K562 (cell line): ENCODE measurements around the gene COA3. TPM values are rescaled to one million over a fixed set of nuclear protein-coding genes. Genes with fewer than 3 reads are reported as not detected.

ENCODE experiments used
- ATAC-seq: fragments of 200-7000 bp; cut with Tn5 transposase; 3 replicates; pipeline ENCODE4 v1.9.1; 2020; ENCODE audit warnings: moderate library complexity
- BruUV-seq: library from RNA; stranded (reverse); fragments of 400-500 nt; replicated peaks from 2 replicates; lab custom pipeline; 2021; lab: Mats Ljungman, UMichigan
- CTCF ChIA-PET: fragments of 300-600 bp; formaldehyde crosslinking; extraction: SDS; loops from one replicate; lab custom pipeline; 2021; ENCODE audit warnings: low intra/inter-chr PET ratio; lab: Yijun Ruan, JAX
- POLR2A ChIA-PET: fragments of 300-600, 350-650 bp; sonication (Branson Sonifier 250); formaldehyde crosslinking; extraction: SDS; loops from one replicate; lab custom pipeline; 2021; ENCODE audit warnings: antibody characterized with exemption, inconsistent platforms; lab: Yijun Ruan, JAX
- DNase-seq, 4 experiments: peaks; one replicate each; pipeline versions ENCODE4 v3.0.0 to v3.0.0-alpha.2; 2011 to 2018; ENCODE audit warnings: low spot score in 3 of 4, mixed read lengths in 3 of 4; ENCODE audit errors: extremely low read depth in 1 of 4
- FAIRE-seq: peaks from 2 replicates; lab custom pipeline; 2011; peaks lifted over from hg19 to GRCh38; lab: Jason Lieb, UNC
- H2AFZ ChIP-seq: 2 replicates; pipeline ENCODE4 v1.6.0; 2011; ENCODE audit warnings: low read depth, low read length, control low read depth, inconsistent platforms
- H3K27ac ChIP-seq: fragments of 200-600 bp; 3 replicates; pipeline ENCODE4 v1.8.0; 2011; ENCODE audit warnings: low read depth, mild to moderate bottlenecking, control low read depth, inconsistent platforms, low read length, moderate library complexity, mixed read lengths; ENCODE audit errors: extremely low read depth
- H3K27me3 ChIP-seq, 2 experiments: fragments of 300-600 bp in 1 of 2; 2 replicates in 1 of 2; 3 replicates in 1 of 2; pipeline versions ENCODE4 v1.6.0 to v1.8.0; 2011; ENCODE audit warnings: inconsistent platforms in 2 of 2, low read length in 2 of 2, mild to moderate bottlenecking in 1 of 2, mixed read lengths in 1 of 2, moderate library complexity in 1 of 2; ENCODE audit not compliant: control insufficient read depth in 2 of 2, insufficient read depth in 2 of 2
- H3K36me3 ChIP-seq: fragments of 300-600 bp; 3 replicates; pipeline ENCODE4 v1.8.0; 2011; ENCODE audit warnings: mild to moderate bottlenecking, low read length, inconsistent platforms; ENCODE audit not compliant: control insufficient read depth, insufficient read depth
- H3K4me1 ChIP-seq, 2 experiments: fragments of 200-600 bp in 1 of 2; replicated peaks in 1 of 2; 2 replicates in 1 of 2; 3 replicates in 1 of 2; pipeline versions ENCODE4 v1.5.1 to v1.8.0; 2011; ENCODE audit warnings: inconsistent platforms in 2 of 2, low read length in 2 of 2, mild to moderate bottlenecking in 1 of 2, mixed read lengths in 1 of 2, moderate library complexity in 1 of 2; ENCODE audit not compliant: control insufficient read depth in 2 of 2, insufficient read depth in 2 of 2
- H3K4me2 ChIP-seq: 2 replicates; pipeline ENCODE4 v1.6.1; 2011; ENCODE audit warnings: low read length, control low read depth, inconsistent platforms, mixed read lengths; ENCODE audit not compliant: insufficient read depth
- H3K4me3 ChIP-seq: fragments of 200-600 bp; sonication (generic), shearing (Covaris generic); 2 replicates; pipeline ENCODE4 v1.5.1; 2016; ENCODE audit warnings: control low read depth, inconsistent platforms
- H3K79me2 ChIP-seq: fragments of 200-600 bp; 3 replicates; pipeline ENCODE4 v1.8.0; 2011; ENCODE audit warnings: low read length, inconsistent platforms; ENCODE audit not compliant: control insufficient read depth, insufficient read depth
- H3K9ac ChIP-seq, 2 experiments: 2 replicates each; pipeline versions ENCODE4 v1.6.0 to v1.6.1; 2011; ENCODE audit warnings: low read depth in 2 of 2, low read length in 2 of 2, control low read depth in 1 of 2, inconsistent platforms in 1 of 2, mild to moderate bottlenecking in 1 of 2, mixed read lengths in 1 of 2; ENCODE audit not compliant: insufficient read depth in 1 of 2
- H3K9me1 ChIP-seq: one replicate; pipeline ENCODE4 v1.6.0; 2011; ENCODE audit warnings: inconsistent platforms, mild to moderate bottlenecking, low read length, moderate library complexity; ENCODE audit not compliant: control insufficient read depth, insufficient read depth
- H3K9me3 ChIP-seq: replicated peaks from 2 replicates; pipeline ENCODE4 v1.5.1; 2011; ENCODE audit warnings: low read depth, low read length, inconsistent platforms; ENCODE audit not compliant: control insufficient read depth, insufficient read depth
- H4K20me1 ChIP-seq: replicated peaks from 2 replicates; pipeline ENCODE4 v1.6.1; 2011; ENCODE audit warnings: low read length, inconsistent platforms, mixed read lengths; ENCODE audit not compliant: control insufficient read depth, insufficient read depth
- POLR2A ChIP-seq: fragments of 450-650 bp; conservative IDR thresholded peaks from 2 replicates; pipeline ENCODE4 v1.6.1; 2016
- TAF9B ChIP-seq: fragments of 450-650 bp; IDR thresholded peaks from 2 replicates; pipeline ENCODE4 v1.6.1; 2018; ENCODE audit warnings: mild to moderate bottlenecking; ENCODE audit not compliant: partially characterized antibody
- TEAD4 ChIP-seq, 2 experiments: sonication (generic) in 1 of 2; formaldehyde crosslinking in 1 of 2; IDR thresholded peaks; 2 replicates each; pipeline versions ENCODE4 v1.6.1 to v1.8.0; 2012 to 2022; ENCODE audit warnings: borderline replicate concordance in 1 of 2, inconsistent platforms in 1 of 2, low read length in 1 of 2, mild to moderate bottlenecking in 1 of 2, missing genetic modification reagents in 1 of 2
- WGBS: fragments of 100-300 bp; shearing (Covaris generic); methylation state at CpG from one replicate; pipeline ENCODE4 v1.1.6; 2016; ENCODE audit warnings: low coverage, mixed read lengths; ENCODE audit not compliant: insufficient coverage; ENCODE audit errors: missing lambda C conversion rate; 5-methylcytosine and 5-hydroxymethylcytosine counted together
- in situ Hi-C: fragments of 300-500 bp; cut with MboI; formaldehyde crosslinking; loops from 4 replicates; pipeline ENCODE4 v1.15.0; 2018; ENCODE audit warnings: inconsistent platforms, mixed read lengths
- intact Hi-C: fragments of 100-400 bp; cut with micrococcal nuclease; formaldehyde crosslinking; loops from 2 replicates; pipeline ENCODE4 v1.14.2; 2022
- polyA plus RNA-seq, 8 experiments: library from polyadenylated mRNA; depleted of rRNA in 4 of 8; stranded (reverse) in 5 of 8; unstranded in 3 of 8; fragments of >200 nt; fragmentation: Nextera tagmentation in 2 of 8; fragmentation: Illumina TruSeq in 1 of 8; extraction: Ambion mirVana in 2 of 8; extraction: Trizol in 1 of 8; gene quantifications; 2 replicates each; pipeline versions ENCODE4 v1.2.1 to v1.2.3, GENCODE V29; 2011 to 2014; ENCODE audit warnings: inconsistent platforms in 1 of 8, missing spikeins in 1 of 8
- total RNA-seq, 7 experiments: library from RNA; depleted of rRNA in 6 of 7; stranded (reverse); fragments of >200 nt in 6 of 7; fragmentation: Illumina TruSeq in 2 of 7; extraction: Trizol in 2 of 7; gene quantifications; 2 replicates each; pipeline versions ENCODE4 v1.2.1 to v1.2.3, GENCODE V29; 2011 to 2021; ENCODE audit warnings: low replicate concordance in 1 of 7
- TF ChIP-seq, protein P1 (sequence below): fragments of 450-650 bp; formaldehyde crosslinking; conservative IDR thresholded peaks from 2 replicates; pipeline ENCODE4 v1.4.0; 2022; ENCODE audit warnings: mild to moderate bottlenecking, missing genetic modification characterization
- TF ChIP-seq, protein P2 (sequence below): fragments of 250-450 bp; sonication (Bioruptor Pico); IDR thresholded peaks from 2 replicates; pipeline ENCODE4 v1.5.0; 2021
- TF ChIP-seq, protein P3 (sequence below): sonication (generic); IDR thresholded peaks from 2 replicates; pipeline ENCODE4 v1.6.1; 2016

The COA3 gene
- total and polyA plus RNA-seq, 9 of the 15 experiments (the other 6 are each of a cell fraction or from before 2014, with no cell fraction given) = 49.6 to 153 (median 61.4) TPM

DNA sequence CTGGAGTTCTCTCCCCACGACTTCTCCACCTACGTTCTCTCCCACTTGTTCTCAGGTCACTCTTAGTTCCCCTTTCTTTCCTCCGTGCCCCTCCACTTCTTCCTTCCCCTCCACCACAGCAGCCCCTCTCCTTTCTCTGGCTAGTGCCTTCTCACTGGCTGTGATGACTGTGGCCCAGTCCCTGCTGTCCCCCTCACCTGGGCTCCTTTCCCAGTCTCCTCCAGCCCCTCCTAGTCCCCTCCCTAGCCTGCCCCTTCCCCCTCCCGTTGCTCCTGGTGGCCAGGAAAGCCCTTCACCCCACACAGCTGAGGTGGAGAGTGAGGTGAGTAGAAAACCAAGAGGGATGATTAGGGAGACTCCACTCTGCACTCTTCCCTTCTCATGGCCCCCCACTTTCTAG, 3.4 kb downstream of the COA3 start:
- ATAC-seq (no peak), DNase-seq (no peak), FAIRE-seq (no peak)
- BruUV-seq = no TSS peak
- Histone ChIP-seq H3K36me3 (peaks cover 41% of the 10 kb centered on the region), H3K79me2 (peaks cover 17% of the 10 kb centered on the region), H4K20me1 (no peaks in the 10 kb centered on the region), H3K4me1 (peaks cover 14 to 36% of the 10 kb centered on the region in 2 experiments), H3K4me3 (no peak overlapping the region), H2AFZ (no peak overlapping the region), H3K9ac (peak overlapping the region in 1 of 2 experiments; percentile 53; a peak in 1 of 4 replicates), H3K9me3 (no peaks in the 10 kb centered on the region), H3K27me3 (no peaks in the 10 kb centered on the region), H3K27ac (no peak overlapping the region), H3K4me2 (no peak overlapping the region), H3K9me1 (no peaks in the 10 kb centered on the region)
- 52% methylated on average over 4 of the region's 4 CpGs for WGBS
- intact Hi-C loops (no loop called here), in situ Hi-C loops (no loop called here)
- ChIA-PET CTCF (no interaction called here), POLR2A (interaction anchor here (0.9 to 6.4 kb wide), 4 partner anchors 8 to 225 kb away, joined by 3 to 47 read pairs (median 8); partner anchors contain the start of gene WNK4)
- peak; percentile 5; the same call in 1 of the 2 replicates for TF ChIP-seq POLR2A
- TF ChIP-seq, protein P1, sequence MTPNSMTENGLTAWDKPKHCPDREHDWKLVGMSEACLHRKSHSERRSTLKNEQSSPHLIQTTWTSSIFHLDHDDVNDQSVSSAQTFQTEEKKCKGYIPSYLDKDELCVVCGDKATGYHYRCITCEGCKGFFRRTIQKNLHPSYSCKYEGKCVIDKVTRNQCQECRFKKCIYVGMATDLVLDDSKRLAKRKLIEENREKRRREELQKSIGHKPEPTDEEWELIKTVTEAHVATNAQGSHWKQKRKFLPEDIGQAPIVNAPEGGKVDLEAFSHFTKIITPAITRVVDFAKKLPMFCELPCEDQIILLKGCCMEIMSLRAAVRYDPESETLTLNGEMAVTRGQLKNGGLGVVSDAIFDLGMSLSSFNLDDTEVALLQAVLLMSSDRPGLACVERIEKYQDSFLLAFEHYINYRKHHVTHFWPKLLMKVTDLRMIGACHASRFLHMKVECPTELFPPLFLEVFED (CRISPR knock-in tag) = no peak
- no peak for TF ChIP-seq TEAD4 (IDR thresholded peaks at IDR 0.05; ENCODE audit: low read length)
- no peak for TF ChIP-seq TEAD4 (CRISPR knock-in tag; IDR thresholded peaks at IDR 0.05; ENCODE audit: borderline replicate concordance)
- TF ChIP-seq, protein P2, sequence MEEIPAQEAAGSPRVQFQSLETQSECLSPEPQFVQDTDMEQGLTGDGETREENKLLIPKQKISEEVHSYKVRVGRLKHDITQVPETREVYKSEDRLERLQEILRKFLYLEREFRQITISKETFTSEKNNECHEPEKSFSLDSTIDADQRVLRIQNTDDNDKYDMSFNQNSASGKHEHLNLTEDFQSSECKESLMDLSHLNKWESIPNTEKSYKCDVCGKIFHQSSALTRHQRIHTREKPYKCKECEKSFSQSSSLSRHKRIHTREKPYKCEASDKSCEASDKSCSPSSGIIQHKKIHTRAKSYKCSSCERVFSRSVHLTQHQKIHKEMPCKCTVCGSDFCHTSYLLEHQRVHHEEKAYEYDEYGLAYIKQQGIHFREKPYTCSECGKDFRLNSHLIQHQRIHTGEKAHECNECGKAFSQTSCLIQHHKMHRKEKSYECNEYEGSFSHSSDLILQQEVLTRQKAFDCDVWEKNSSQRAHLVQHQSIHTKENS (CRISPR knock-in tag) = no peak
- no peak for TF ChIP-seq TAF9B
- TF ChIP-seq, protein P3, sequence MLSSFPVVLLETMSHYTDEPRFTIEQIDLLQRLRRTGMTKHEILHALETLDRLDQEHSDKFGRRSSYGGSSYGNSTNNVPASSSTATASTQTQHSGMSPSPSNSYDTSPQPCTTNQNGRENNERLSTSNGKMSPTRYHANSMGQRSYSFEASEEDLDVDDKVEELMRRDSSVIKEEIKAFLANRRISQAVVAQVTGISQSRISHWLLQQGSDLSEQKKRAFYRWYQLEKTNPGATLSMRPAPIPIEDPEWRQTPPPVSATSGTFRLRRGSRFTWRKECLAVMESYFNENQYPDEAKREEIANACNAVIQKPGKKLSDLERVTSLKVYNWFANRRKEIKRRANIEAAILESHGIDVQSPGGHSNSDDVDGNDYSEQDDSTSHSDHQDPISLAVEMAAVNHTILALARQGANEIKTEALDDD = no peak
